IPS-18a (cell line): Measurements from ENCODE around the gene EXOG.

Experiments
- H3K27ac ChIP-seq: one replicate; pipeline ENCODE4 v1.5.1; 2013; ENCODE audit warnings: low read length
- H3K27me3 ChIP-seq: one replicate; pipeline ENCODE4 v1.6.1; 2013; ENCODE audit warnings: mild to moderate bottlenecking, low read length; ENCODE audit not compliant: control insufficient read depth, insufficient read depth
- H3K36me3 ChIP-seq: one replicate; pipeline ENCODE4 v1.6.1; 2013; ENCODE audit warnings: low read depth, low read length; ENCODE audit not compliant: control insufficient read depth
- H3K4me1 ChIP-seq: one replicate; pipeline ENCODE4 v1.6.1; 2013; ENCODE audit warnings: low read depth, low read length; ENCODE audit not compliant: control insufficient read depth
- H3K4me3 ChIP-seq: one replicate; pipeline ENCODE4 v1.5.1; 2013; ENCODE audit warnings: low read length
- H3K9ac ChIP-seq: one replicate; pipeline ENCODE4 v1.6.1; 2013; ENCODE audit warnings: mild to moderate bottlenecking, low read length, moderate library complexity
- H3K9me3 ChIP-seq: one replicate; pipeline ENCODE4 v1.6.1; 2013; ENCODE audit warnings: low read depth, low read length; ENCODE audit not compliant: control insufficient read depth

EXOG gene

DNA sequence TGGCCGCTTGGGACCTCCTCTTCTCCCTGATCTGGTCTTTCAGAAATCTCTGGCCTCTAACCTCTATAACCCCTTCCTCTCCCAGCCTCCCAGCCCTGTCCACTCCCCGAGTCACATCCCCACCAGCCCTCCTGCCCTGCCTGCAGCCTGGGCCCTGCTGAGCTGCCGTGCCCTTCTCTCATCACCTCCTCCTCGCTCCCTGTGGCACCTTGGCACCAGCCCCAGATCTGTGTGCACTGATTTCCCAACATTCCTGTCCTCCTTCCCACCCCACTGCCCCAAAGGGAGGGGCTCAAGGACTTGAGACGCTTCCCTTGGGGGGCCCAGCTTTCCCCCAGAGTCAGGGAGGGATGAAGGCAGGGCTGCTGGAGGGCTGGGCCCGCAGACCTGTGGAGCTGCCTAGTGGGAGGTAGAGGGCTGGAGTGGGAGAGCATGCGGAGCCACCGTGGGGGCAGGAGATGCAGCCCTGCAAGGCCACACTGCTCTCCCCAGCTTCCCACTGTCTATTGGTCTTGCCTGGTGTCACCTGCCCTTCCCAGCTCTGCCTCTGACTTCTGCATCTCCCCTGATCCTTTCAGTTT, 42.7 kb downstream of the EXOG start:
- no peaks in the 10 kb centered on the region for H3K36me3 ChIP-seq
- no peaks in the 10 kb centered on the region for H3K27me3 ChIP-seq
- H3K4me3 ChIP-seq: no peak overlapping the region
- peaks cover 10% of the 10 kb centered on the region for H3K4me1 ChIP-seq
- H3K27ac ChIP-seq: no peak overlapping the region
- no peak overlapping the region for H3K9ac ChIP-seq
- H3K9me3 ChIP-seq: no peaks in the 10 kb centered on the region

DNA sequence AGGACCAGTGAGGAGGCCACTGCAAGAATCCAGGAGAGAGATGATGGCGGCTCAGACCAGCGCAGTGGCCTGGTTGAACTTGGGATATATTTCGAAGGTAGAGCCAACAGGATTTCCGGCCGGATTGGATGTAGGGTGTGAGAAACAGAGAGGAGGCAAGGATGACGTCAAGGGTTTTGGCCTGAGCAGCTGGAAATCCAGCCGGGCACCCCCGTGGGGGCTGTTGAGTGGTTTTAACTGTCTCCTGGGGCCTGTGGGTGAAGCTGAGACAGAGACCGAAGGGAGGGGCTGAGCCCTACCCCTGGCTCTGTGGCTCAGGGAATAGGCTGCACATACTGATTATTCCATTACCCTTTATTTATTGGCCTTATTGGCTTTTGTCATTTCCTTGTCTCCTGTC, 45.7 kb downstream of the EXOG start:
- Histone ChIP-seq H3K36me3 (no peaks in the 10 kb centered on the region), H3K9me3 (no peaks in the 10 kb centered on the region), H3K4me1 (peaks cover 4% of the 10 kb centered on the region), H3K27me3 (no peaks in the 10 kb centered on the region), H3K27ac (no peak overlapping the region), H3K4me3 (no peak overlapping the region), H3K9ac (no peak overlapping the region)

DNA sequence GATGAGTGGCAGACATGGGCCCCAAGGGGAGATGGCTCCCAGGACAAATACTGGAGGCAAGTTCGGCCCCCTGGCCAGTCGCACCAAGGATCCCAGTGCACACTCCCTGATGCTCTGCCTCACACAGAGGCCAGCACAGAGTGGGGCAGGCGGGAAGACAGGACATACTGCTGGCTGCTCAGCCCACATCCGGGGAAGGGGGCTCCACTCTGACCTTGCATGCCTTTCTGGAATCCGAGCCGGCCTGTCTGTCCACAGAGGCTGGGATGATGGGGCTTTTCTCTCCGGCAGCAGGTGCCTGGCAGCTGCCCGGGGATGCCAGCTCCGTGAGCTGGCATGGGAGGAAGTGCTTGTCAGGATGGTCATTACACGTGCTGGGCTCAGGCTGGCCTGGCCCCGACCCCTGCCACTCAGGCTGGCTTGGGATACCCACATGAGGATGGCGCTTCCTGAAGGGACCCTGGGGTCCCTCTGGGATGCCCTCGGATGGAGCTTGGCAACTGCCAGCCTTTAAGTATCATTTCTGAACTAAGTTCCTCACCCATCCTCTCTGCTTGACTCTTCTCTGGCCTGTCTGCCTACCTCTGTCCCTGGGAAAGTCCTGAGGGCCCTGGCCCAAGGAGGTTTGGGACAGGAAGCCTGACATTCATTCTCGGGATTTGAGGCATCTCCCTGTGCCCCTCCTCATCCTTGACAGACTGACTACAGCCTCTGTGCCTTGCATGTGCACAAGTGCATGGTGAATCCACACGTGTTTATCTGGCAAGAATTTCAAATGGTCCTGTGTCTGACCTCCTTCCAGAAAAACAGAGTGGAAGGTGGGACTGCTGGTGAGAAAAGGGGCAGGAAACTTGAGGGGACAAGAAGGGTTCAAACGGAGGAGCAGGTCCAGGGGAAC, 46.5 kb downstream of the EXOG start:
- H3K27ac ChIP-seq: no peak overlapping the region
- no peak overlapping the region for H3K9ac ChIP-seq

DNA sequence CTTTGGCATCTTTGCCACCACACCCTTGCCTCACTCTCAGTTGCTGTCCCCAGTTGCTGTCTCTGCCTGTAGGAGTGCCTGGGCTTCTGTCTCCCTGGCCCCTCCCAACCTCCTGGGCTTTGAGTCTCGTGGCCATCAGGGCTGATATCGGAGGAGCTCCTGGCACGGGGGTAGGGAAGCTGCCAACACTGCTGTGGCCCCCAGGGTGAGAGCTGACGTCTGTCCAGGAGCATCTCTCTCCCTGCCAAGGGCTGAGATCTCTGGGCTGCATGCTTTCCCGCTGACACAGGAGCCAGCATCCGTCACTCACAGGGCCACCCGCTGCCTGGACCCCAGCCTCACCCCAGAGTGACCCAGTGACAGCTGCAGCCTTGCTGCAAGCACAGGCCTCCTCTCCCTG, 47.4 kb downstream of the EXOG start:
- H3K4me1 ChIP-seq: no peaks in the 10 kb centered on the region
- H3K36me3 ChIP-seq: no peaks in the 10 kb centered on the region
- no peak overlapping the region for H3K27ac ChIP-seq
- H3K27me3 ChIP-seq: no peaks in the 10 kb centered on the region
- no peak overlapping the region for H3K4me3 ChIP-seq
- H3K9ac ChIP-seq: no peak overlapping the region
- H3K9me3 ChIP-seq: no peaks in the 10 kb centered on the region

More for the DNA sequence above, 46.5 kb downstream of the EXOG start:
- no peaks in the 10 kb centered on the region for H3K9me3 ChIP-seq
- no peaks in the 10 kb centered on the region for H3K4me1 ChIP-seq
- no peaks in the 10 kb centered on the region for H3K36me3 ChIP-seq
- no peak overlapping the region for H3K4me3 ChIP-seq
- no peaks in the 10 kb centered on the region for H3K27me3 ChIP-seq

DNA sequence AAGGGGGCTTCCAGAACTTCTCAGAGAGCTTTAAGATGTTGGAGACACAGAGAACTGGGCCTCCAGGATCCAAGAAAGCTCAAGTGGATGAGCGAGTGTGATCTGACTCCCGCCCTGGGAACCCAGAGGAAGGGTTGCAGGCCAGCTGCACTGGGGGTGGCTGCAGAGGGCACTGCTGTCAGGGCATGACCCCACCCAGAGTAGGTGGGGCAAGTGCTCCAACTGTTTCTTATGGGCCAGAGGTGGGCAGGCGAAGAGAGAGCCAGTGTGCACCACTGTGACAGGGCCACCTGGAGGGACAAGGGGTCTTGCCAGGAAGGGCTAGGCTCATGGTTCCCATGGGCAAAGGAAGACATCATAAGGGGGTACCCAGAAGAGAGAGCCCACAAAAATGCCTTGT, 48.8 kb downstream of the EXOG start:
- H3K4me3 ChIP-seq: no peak overlapping the region
- H3K36me3 ChIP-seq: no peaks in the 10 kb centered on the region
- no peaks in the 10 kb centered on the region for H3K9me3 ChIP-seq
- H3K27ac ChIP-seq: no peak overlapping the region
- H3K9ac ChIP-seq: no peak overlapping the region
- H3K4me1 ChIP-seq: no peaks in the 10 kb centered on the region
- no peaks in the 10 kb centered on the region for H3K27me3 ChIP-seq

DNA sequence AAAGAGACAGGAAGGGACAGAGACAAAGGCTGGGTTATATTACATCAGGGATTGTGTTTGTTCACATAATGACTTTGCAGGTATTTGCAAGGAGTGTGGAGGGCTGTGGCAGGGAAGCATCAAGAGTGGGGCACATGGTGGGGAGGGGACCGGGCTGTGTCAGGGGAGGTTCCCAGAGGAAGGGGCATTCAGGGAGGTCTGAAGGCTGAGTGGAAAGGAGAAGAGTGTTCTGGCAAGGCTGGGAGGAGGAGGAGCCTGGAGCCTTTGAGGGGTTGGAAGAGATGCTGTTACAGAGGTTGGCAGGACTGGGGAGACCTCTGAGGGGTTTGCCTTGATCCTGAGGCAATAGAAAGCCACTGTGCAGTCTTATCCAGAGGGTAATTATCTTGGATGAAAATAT, 49.4 kb downstream of the EXOG start:
- Histone ChIP-seq H3K4me3 (no peak overlapping the region), H3K9me3 (no peaks in the 10 kb centered on the region), H3K27me3 (no peaks in the 10 kb centered on the region), H3K9ac (no peak overlapping the region), H3K4me1 (no peaks in the 10 kb centered on the region), H3K36me3 (no peaks in the 10 kb centered on the region), H3K27ac (no peak overlapping the region)

DNA sequence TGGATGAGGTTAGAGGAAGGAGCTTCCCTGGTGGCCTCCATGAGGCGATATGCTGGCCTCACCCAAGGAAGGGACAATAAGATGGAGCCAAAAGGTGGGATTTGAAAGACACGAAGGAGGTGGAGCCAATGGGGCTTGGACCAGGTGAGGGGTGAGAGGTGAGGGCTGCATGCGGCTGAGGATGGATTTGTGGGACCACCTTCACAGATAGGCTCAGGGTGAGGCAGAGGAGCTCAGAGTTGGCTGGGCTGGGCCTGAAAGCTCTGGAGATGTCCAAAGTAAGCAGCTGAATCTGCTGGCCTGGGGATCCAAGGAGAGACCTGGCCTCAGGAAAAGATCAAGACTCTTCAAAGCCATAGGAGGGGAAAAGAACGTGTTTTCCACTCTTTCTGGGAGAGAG, 49.8 kb downstream of the EXOG start:
- Histone ChIP-seq H3K27ac (no peak overlapping the region), H3K36me3 (no peaks in the 10 kb centered on the region), H3K4me3 (no peak overlapping the region), H3K4me1 (no peaks in the 10 kb centered on the region), H3K9ac (no peak overlapping the region), H3K27me3 (no peaks in the 10 kb centered on the region), H3K9me3 (no peaks in the 10 kb centered on the region)

DNA sequence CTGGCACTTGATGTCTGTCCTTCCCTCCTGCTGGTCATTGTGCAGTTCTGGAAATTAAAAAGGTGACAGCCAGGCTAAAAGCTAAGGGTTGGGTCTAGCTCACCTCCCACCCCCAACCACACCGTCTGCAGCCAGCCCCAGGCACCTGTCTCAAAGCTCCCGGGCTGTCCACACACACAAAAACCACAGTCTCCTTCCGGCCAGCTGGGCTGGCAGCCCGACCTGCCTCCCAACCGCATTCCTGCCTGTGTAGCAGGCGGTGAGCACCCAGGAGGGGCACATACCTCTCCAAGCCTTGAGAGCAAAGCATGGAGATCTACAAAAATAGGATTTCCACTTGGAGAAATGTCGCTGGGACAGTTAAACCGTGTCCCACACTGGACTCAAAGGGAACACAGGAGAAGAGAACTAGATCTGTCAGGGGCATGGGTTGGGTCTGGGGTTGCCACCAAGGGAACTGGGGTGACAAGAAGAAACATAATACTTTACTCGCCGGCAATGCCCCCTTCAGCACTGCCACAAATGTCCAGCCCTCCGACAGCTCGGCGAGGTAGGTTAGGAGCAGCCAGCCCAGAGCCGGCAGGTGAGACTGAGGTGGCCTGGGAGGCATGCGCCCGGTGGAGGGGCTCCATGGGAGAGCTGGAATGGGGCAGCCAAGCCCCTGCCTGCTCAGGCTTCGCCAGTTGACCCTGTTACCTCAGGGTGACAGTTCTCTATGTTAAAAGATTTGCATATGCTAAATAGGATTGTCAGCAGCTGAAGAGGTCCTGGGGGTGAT, 52.2 kb downstream of the EXOG start:
- Histone ChIP-seq H3K4me1 (no peaks in the 10 kb centered on the region), H3K9me3 (no peaks in the 10 kb centered on the region), H3K4me3 (no peak overlapping the region), H3K36me3 (no peaks in the 10 kb centered on the region), H3K27ac (no peak overlapping the region), H3K9ac (no peak overlapping the region), H3K27me3 (no peaks in the 10 kb centered on the region)

DNA sequence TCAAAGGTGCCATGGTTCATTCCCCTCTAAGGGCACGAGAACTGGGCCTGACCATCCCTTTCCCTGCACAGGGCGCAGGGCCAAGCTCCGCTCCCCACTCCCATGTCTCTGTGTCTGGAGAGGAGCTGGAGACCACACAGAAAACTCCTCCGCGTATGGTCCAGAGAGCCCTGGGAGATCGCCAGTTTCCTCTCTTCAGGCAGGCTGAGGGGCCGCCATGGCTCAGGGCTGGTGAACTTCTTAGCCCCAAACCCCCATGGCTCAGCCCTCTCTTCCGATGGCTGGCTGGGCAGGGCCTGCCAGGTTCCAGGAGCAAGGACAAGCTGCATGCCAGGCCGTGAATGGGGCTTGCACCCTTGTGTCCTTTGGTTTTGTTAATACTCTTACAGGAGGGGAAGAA, 52.9 kb downstream of the EXOG start:
- H3K27ac ChIP-seq: no peak overlapping the region
- no peaks in the 10 kb centered on the region for H3K9me3 ChIP-seq
- H3K27me3 ChIP-seq: no peaks in the 10 kb centered on the region
- H3K4me1 ChIP-seq: no peaks in the 10 kb centered on the region
- no peak overlapping the region for H3K4me3 ChIP-seq
- no peak overlapping the region for H3K9ac ChIP-seq
- H3K36me3 ChIP-seq: no peaks in the 10 kb centered on the region

- no peaks in the 10 kb centered on the region for H3K27me3 ChIP-seq
- H3K27ac ChIP-seq: no peak overlapping the region
- no peak overlapping the region for H3K9ac ChIP-seq
- H3K4me3 ChIP-seq: no peak overlapping the region
- H3K36me3 ChIP-seq: no peaks in the 10 kb centered on the region
- H3K9me3 ChIP-seq: no peaks in the 10 kb centered on the region
- no peaks in the 10 kb centered on the region for H3K4me1 ChIP-seq
Observed at GRCh38 chr3:38549486-38549885, 53.3 kb downstream of the EXOG start.

- H3K4me1 ChIP-seq: no peaks in the 10 kb centered on the region
- H3K27me3 ChIP-seq: no peaks in the 10 kb centered on the region
- H3K36me3 ChIP-seq: no peaks in the 10 kb centered on the region
- no peak overlapping the region for H3K27ac ChIP-seq
- H3K9ac ChIP-seq: no peak overlapping the region
- H3K4me3 ChIP-seq: no peak overlapping the region
- no peaks in the 10 kb centered on the region for H3K9me3 ChIP-seq
Observed at GRCh38 chr3:38549957-38550840, 54.1 kb downstream of the EXOG start.
